Limb (tissue), 2 donors: ENCODE measurements around the gene CCDC158.
"Not testable (repeated sequence)": the region's sequence is repeated elsewhere in the genome, so short reads cannot be mapped to it uniquely, and the experiment has no call there.

Experiments
- DNase-seq, 2 donors: peaks; one replicate each; pipeline ENCODE4 v3.0.0-alpha.2; 2016; ENCODE audit errors: extremely low spot score in 2 of 2

Gene CCDC158

DNA sequence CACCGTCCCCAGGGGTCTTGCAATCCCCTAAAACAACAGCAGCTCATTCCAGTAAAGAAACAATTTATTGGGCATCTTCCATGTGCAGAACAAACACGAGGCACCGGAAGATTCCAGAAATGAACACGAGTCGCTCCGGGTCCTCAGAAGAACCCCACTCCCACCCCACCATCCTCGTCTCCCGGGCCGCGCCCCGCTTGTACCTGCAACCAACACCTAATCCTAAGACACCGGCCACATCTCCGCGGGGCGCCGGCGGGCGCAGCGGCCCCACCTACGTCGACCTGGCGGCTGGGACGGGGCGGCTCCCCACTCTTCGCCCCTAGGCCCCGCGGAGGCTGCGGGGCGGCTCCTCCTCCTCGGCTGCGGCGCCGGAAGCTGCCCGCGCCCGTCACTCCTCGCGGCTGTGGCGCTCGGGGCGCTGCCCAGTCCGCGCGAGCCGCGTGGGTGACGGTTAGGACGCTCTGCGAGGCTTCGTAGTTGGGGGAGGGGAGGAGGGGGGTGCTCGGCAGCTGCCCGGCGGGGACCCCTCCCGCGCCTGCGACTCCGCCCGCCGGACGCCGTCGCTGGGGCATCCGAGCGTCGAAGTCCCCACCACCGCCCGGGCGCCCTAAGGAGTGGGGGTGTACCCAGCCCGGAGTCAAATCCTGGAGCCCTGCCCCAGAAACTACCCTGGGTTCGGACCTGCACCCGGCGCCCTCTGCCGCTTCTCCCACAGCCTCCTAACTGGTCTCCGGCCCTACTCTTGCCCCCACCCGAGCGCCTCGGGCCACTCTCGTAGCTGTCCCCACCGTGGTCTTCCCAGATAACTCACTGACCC, at the start of gene CCDC158:
Gene CCDC158, minus strand, starts transcription at position 380 of the 820 bp plus-strand sequence. CDS start 17,934 bp downstream, outside the sequence.
- peak in 1 of 2 donors; percentile 71 for DNase-seq

GRCh38 chr4:76470532-76470931, 49.6 kb upstream of the CCDC158 start:
- DNase-seq: no peak

DNA sequence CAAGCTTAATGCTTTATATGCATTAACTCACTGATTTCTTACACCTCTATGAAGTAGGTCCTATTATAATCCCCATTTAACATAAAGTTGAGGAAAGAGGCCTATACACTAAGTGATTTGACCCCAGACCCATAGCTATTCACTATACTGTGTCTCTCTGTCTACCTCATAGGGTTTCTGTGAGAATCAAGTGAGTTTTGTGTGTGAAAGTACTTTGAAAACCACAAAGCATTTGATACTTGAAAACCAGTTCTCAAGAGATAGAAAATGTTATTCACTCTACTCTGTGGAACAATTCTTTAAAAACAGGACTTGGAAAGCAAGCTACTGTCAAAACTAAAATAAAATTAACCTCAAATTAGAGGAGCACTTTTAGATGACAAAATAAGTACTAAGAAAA, 49.1 kb upstream of the CCDC158 start:
- no peak for DNase-seq

GRCh38 chr4:76463568-76463967, 42.6 kb upstream of the CCDC158 start:
- no peak for DNase-seq

DNA sequence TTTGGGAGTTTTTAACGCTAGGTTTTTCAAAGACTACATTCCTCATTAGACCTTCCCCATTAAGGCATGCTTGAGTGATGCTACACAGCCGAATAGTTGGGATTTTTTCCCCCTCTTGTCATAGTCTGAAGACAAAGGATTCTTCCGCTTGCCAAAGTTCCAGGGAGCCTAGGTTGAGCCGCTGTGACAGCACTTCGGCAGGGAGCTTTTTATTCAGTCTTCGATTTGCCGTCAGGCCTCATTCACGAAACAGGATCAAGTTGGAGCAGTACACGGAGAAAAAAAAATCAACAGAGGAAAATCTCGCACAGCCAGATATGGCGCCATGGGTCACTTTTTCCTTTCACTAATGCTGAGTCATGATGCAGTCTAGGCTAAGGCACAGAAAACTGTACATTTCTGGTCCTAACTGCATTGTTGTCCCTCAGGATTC, 38.4 kb upstream of the CCDC158 start:
- peak; percentile 16 to 45 for DNase-seq

DNA sequence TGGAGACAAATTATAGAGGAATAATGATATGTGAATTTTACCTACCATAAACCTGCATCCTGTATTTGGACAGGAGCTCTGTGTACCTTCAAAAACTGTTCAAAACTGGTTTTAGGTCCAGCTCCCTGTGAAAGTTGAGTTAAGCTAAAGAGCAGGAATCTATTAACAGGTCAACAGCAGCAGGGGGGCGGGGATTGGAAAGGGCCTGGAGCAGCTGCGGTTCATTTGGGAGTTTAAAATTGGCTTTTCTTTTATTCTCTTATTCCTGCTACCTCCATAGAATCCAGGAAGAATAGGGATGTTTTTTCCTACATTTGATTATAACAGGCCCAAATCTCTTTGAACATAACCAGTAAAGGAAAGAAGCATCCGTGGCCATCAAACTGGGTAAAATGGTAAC, 37.9 kb upstream of the CCDC158 start:
- DNase-seq: peak; percentile 32 to 36

DNA sequence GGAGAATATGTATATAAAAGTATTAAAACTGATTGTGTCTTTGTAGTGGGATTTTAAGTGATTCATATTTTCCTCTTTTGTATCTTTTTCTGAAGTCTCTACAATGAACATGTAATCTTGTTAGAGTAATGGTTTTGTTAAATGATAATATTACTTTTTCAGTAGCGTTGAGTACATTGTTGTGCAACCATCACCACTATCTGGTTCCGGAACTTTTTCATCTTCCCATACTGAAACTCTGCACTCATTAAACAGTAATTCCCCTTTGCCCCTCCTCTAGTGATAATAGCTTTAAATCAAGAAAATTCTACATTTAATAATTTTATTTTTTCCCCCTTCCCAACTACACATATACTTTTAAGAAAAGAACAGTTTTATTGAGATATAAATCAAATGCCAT, 37.4 kb upstream of the CCDC158 start:
- no peak for DNase-seq

GRCh38 chr4:76457885-76458284, 36.9 kb upstream of the CCDC158 start:
- no peak for DNase-seq

DNA sequence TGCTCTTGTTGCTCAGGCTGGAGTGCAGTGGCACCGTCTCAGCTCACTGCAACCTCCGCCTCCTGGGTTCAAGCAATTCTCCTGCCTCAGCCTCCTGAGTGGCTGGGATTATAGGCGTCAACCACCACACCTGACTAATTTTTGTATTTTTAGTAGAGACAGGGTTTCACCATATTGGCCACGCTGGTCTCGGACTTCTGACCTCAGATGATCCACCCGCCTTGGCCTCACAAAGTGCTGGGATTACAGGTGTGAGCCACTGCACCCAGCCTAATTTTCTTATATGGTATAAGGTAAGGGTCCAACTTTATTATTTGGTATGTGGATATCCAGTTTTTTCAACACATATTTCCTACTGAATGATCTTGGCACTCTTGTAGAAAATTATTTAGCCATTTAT, 33.1 kb upstream of the CCDC158 start:
- not testable (repeated sequence) for DNase-seq

DNA sequence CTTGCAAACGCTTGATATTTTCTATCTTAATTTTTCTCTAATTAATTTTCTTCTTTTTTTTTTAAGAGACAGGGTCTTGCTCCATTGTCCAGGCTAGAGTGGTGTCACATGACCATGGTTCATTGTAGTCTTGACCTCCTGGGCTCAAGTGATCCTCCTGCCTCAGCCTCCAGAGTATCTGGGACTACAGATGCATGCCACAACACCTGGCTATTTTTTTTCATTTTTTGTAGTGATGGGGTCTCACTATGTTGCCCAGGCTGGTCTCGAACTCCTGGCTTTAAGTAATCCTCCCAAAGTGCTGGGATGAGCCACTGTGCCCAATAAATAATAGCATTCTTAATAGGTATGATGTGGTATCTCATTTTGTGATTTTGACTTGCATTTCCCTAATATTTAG, 32.3 kb upstream of the CCDC158 start:
- no peak for DNase-seq

GRCh38 chr4:76449833-76450232, 28.9 kb upstream of the CCDC158 start:
- no peak for DNase-seq

- peak in 1 of 2 donors; percentile 24 for DNase-seq
These were observed 28.4 kb upstream of the CCDC158 start for GRCh38 chr4:76449362-76449767.

- DNase-seq: no peak
These were observed 27.3 kb upstream of the CCDC158 start for GRCh38 chr4:76448211-76448610.

DNA sequence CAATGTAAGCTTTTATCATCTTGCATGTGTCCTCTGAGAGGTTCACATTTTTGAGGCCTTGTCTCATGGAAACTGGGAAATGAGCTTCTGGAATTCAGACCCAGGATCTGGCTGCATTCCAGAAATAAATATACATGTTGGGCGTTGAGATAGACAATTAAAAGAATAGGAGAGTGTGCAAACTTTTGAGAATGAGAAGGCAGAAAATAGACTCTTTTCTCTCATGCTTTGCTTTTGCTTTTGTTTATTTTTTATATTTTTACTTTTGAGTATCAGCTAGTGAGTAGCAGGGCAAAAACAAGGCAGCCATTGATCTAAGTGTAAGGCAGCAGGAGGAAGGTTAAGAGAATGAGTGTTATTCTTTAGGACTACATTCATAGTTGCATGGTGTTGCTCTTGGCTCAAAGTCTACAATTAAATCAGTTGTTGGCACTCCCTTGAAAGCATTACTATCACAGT, 26.5 kb upstream of the CCDC158 start:
- peak in 1 of 2 donors; percentile 21 for DNase-seq

DNA sequence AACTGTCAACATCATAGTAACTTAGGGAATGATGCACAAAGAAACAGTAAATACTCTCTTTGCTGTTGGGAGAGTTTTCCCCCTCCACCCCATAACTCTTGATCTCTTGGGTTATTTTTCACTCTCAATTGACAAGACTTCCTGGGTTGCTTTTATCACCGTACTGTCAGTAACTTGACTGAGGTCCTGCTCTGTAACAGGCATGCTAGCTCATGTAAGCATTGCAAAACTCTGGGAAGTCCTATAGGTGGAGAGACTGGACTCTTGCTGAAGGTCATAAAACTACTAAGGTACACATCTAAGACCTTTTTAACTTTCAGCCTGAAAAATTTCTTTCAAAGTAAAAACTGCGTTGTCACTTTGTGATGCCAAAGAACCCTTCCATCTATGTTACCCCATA, 25.0 kb upstream of the CCDC158 start:
- no peak for DNase-seq

DNA sequence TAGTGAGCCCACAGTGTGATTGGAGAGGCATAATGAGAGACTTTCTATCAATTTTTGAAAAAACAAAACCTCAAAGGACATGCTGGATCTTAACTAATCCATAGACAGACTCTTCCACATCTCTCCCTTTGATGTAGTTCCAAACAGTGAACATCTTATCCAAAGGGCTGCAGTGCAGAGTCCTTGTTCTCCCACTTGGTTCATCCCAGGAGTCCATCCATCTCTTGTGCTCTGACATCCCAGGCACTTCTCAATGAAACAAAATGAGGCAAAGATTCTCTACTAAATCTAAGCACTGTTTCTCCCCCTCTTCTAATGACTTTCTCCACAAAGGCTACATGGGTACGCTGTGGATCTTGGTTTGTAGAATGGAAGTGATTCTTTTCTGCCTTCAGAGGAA, 22.4 kb upstream of the CCDC158 start:
- DNase-seq: no peak

DNA sequence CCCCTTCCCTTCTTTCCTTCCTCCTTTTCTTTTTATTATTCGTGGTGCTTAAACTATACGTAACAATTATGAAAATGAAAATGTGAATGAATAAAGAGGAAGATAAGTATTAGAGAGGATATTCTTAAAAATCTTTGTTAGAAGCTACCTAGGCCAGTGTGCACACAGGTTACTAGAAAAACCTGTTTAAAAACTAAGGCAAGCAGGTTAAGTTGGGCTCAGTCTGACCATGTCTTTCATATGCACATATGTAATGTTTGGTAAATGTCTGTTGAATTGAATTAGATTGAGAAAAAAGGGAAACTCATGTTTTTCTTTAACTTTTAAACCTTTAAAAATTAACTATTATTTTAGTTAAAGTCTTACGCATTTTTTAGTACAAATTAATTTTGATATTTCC, 21.9 kb upstream of the CCDC158 start:
- no peak for DNase-seq

GRCh38 chr4:76441881-76442280, 20.9 kb upstream of the CCDC158 start:
- no peak for DNase-seq

GRCh38 chr4:76439491-76439890, 18.6 kb upstream of the CCDC158 start:
- no peak for DNase-seq

DNA sequence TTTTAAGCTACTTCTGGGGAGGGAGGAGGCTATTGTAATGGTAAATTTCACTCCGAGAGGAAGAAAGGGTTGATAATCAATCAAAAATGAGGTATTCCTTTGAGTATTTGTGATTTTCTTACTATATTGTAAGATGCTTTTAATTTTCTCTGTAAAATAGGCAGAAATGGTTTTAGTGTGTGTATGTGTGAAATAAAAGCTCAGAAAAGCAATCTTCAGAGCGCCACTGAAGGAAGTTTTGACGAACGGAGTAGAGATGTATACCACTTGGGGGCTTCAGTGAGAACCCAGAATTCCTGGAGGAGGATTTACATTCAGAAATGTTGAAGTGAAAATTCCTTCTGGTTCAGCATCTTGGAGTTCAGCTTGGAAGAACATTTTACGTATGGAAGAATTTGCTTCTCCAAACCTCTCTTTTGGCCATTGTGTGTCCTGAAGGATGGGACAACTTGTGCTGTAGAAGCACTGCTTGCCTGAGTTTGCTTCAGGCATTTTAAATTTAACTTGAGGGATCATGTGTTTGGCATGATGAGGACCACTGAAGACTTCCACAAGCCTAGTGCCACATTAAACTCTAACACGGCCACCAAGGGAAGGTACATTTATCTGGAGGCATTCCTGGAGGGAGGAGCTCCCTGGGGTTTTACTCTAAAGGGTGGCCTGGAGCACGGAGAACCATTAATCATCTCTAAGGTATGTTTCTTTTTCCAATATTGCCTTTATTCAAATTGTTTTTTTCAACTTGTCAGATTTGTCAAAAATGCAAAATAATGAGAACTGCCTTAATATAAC, 14.8 kb upstream of the CCDC158 start:
- peak in 1 of 2 donors; percentile 34 for DNase-seq

DNA sequence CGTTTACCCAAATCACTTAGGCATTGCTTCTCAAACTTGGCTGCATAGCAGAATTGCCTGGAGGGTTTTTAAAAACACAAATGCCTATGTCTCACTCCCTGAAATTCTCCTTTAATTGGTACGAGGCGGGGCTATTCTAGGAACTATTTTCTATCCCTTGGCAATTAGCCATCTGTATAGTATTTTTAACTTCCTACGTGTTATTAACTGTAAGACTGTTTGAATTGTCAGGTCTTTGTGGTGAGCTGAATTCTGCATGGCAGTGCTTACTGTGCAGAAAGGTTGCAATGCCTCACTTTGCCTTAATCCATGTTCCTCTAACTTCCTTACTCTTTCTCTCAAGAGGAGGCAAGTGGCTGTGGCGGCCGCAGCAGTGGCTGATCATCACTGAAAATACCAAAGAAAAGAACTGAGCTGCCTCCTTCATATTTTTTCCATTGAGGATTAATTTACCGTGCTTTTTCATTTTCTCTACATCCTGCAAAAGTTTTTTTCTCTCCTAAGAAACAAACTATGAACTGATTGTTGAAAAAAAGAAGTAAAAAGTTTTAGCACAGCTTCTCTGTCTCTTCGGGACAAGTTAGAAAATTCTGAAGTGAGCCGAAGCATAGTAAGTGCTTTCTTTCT, 14.1 kb upstream of the CCDC158 start, which contains the start of gene SHROOM3:
Gene SHROOM3, plus strand, starts transcription at position 329 of the 627 bp plus-strand sequence. CDS start 824 bp downstream, outside the sequence.
- DNase-seq: peak in 1 of 2 donors; percentile 20
